ENCODE measurements around the gene TXNDC15. TPM values are rescaled to one million over a fixed set of nuclear protein-coding genes. Genes with fewer than 3 reads are reported as not detected.

The TXNDC15 gene
- polyA plus RNA-seq, 2 donors = 14.5 to 25.6 TPM

GRCh38 chr5:134938030-134938429 lies 63.9 kb downstream of the TXNDC15 start:
- no peaks in the 10 kb centered on the region for H3K27me3 ChIP-seq (ENCODE audit: control insufficient read depth in 1 of 2, insufficient read depth in 2 of 2, low read length in 2 of 2)
- no peak overlapping the region for H3K4me3 ChIP-seq (ENCODE audit: low read depth in 1 of 2, low read length in 2 of 2)
- H3K36me3 ChIP-seq (ENCODE audit: control insufficient read depth in 2 of 2, insufficient read depth in 2 of 2, low read length in 1 of 2) = peaks cover 3 to 8% of the 10 kb centered on the region in 2 donors
- no peaks in the 10 kb centered on the region for H3K4me1 ChIP-seq (ENCODE audit: control insufficient read depth in 2 of 2, insufficient read depth in 2 of 2, low read length in 1 of 2)
- no peaks in the 10 kb centered on the region for H3K9me3 ChIP-seq (ENCODE audit: control insufficient read depth in 2 of 2, insufficient read depth in 1 of 2, low read depth in 1 of 2, low read length in 1 of 2)
- WGBS, 2 donors = 89% methylated on average over 6 of the region's 6 CpGs
- no peak overlapping the region for H3K27ac ChIP-seq (ENCODE audit: low read depth in 2 of 2, low read length in 1 of 2)

DNA sequence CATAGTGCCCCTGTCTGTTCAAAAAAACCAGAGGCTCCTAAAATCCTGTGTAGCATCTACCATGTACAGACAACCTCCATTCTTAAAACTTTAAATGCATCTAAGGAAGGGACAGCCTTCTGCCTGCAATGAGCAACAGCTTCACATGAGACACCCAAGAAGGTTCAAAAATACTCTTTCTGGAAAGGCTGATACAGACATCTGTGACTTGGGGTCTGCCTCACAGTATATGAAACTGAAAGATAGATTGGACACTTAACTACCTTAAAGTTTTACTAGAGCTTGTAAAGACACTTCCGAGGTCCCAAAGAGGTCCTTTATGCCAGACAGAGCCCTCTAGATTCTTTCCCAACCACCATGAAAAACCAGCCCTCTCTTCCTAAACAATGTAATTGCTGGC lies 65.3 kb downstream of the TXNDC15 start:
- H3K4me3 ChIP-seq (ENCODE audit: low read depth in 1 of 2, low read length in 2 of 2) = no peak overlapping the region
- no peak overlapping the region for H3K27ac ChIP-seq (ENCODE audit: low read depth in 2 of 2, low read length in 1 of 2)
- H3K4me1 ChIP-seq (ENCODE audit: control insufficient read depth in 2 of 2, insufficient read depth in 2 of 2, low read length in 1 of 2) = no peaks in the 10 kb centered on the region
- H3K27me3 ChIP-seq (ENCODE audit: control insufficient read depth in 1 of 2, insufficient read depth in 2 of 2, low read length in 2 of 2) = no peaks in the 10 kb centered on the region
- H3K36me3 ChIP-seq (ENCODE audit: control insufficient read depth in 2 of 2, insufficient read depth in 2 of 2, low read length in 1 of 2) = peaks cover 3 to 8% of the 10 kb centered on the region in 2 donors
- WGBS, 2 donors = 95 to 98% methylated on average over 1 of the region's 1 CpG
- H3K9me3 ChIP-seq (ENCODE audit: control insufficient read depth in 2 of 2, insufficient read depth in 1 of 2, low read depth in 1 of 2, low read length in 1 of 2) = no peaks in the 10 kb centered on the region

- no peaks in the 10 kb centered on the region for H3K4me1 ChIP-seq (ENCODE audit: control insufficient read depth in 2 of 2, insufficient read depth in 2 of 2, low read length in 1 of 2)
- WGBS, 2 donors = 77 to 87% methylated on average over 1 of the region's 1 CpG
- no peak overlapping the region for H3K4me3 ChIP-seq (ENCODE audit: low read depth in 1 of 2, low read length in 2 of 2)
- peaks cover 0 to 3% of the 10 kb centered on the region in 2 donors for H3K36me3 ChIP-seq (ENCODE audit: control insufficient read depth in 2 of 2, insufficient read depth in 2 of 2, low read length in 1 of 2)
- H3K27me3 ChIP-seq (ENCODE audit: control insufficient read depth in 1 of 2, insufficient read depth in 2 of 2, low read length in 2 of 2) = no peaks in the 10 kb centered on the region
- H3K27ac ChIP-seq (ENCODE audit: low read depth in 2 of 2, low read length in 1 of 2) = no peak overlapping the region
- no peaks in the 10 kb centered on the region for H3K9me3 ChIP-seq (ENCODE audit: control insufficient read depth in 2 of 2, insufficient read depth in 1 of 2, low read depth in 1 of 2, low read length in 1 of 2)
Observed at GRCh38 chr5:134943547-134943946, 69.4 kb downstream of the TXNDC15 start.

DNA sequence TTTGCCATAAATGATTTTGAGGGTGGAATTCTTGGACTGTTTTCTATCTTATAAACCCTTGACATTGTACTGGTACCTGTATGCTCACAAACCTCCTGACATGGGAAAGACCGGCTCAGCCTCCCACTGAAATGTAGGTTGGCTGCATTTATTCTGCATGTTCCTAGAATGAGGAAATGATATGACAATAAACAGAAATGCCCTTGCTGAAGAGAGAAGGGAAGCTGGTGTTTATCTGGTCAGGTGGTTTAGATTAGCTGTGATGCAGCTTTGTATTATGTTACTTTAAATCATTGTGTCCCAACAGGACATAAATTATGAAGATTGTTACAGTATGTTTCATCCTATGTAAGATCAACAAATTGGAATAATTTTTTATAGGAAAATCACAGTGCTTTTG lies 70.5 kb downstream of the TXNDC15 start:
- H3K27ac ChIP-seq (ENCODE audit: low read depth in 2 of 2, low read length in 1 of 2) = no peak overlapping the region
- H3K9me3 ChIP-seq (ENCODE audit: control insufficient read depth in 2 of 2, insufficient read depth in 1 of 2, low read depth in 1 of 2, low read length in 1 of 2) = no peaks in the 10 kb centered on the region
- no peaks in the 10 kb centered on the region for H3K27me3 ChIP-seq (ENCODE audit: control insufficient read depth in 1 of 2, insufficient read depth in 2 of 2, low read length in 2 of 2)
- 82 to 83% methylated on average over 1 of the region's 1 CpG for WGBS, 2 donors
- no peak overlapping the region for H3K4me3 ChIP-seq (ENCODE audit: low read depth in 1 of 2, low read length in 2 of 2)
- no peaks in the 10 kb centered on the region for H3K36me3 ChIP-seq (ENCODE audit: control insufficient read depth in 2 of 2, insufficient read depth in 2 of 2, low read length in 1 of 2)
- peaks cover 0 to 4% of the 10 kb centered on the region in 2 donors for H3K4me1 ChIP-seq (ENCODE audit: control insufficient read depth in 2 of 2, insufficient read depth in 2 of 2, low read length in 1 of 2)

DNA sequence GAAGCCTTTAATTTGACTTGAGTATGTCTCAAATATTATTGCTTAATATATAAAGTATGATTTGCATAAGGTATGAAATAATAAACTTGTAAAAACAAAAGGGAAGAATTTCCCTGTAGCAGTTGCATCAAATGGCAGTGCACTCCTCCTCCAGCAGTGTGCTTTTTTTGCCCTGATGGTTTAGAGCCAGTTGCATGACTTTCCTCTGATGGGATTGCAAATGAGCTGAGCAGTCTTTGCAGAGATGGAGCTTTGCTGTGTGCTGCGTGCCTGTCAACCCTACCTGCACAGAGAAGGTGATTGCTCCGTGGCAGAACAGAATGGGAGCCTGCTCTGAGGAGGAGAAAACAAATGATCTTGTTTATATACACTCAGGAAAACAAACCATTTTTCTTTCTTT lies 70.9 kb downstream of the TXNDC15 start:
- 88 to 90% methylated on average over 2 of the region's 2 CpGs for WGBS, 2 donors
- no peak overlapping the region for H3K4me3 ChIP-seq (ENCODE audit: low read depth in 1 of 2, low read length in 2 of 2)
- H3K27me3 ChIP-seq (ENCODE audit: control insufficient read depth in 1 of 2, insufficient read depth in 2 of 2, low read length in 2 of 2) = no peaks in the 10 kb centered on the region
- peaks cover 0 to 4% of the 10 kb centered on the region in 2 donors for H3K4me1 ChIP-seq (ENCODE audit: control insufficient read depth in 2 of 2, insufficient read depth in 2 of 2, low read length in 1 of 2)
- H3K27ac ChIP-seq (ENCODE audit: low read depth in 2 of 2, low read length in 1 of 2) = no peak overlapping the region
- no peaks in the 10 kb centered on the region for H3K36me3 ChIP-seq (ENCODE audit: control insufficient read depth in 2 of 2, insufficient read depth in 2 of 2, low read length in 1 of 2)
- H3K9me3 ChIP-seq (ENCODE audit: control insufficient read depth in 2 of 2, insufficient read depth in 1 of 2, low read depth in 1 of 2, low read length in 1 of 2) = no peaks in the 10 kb centered on the region

DNA sequence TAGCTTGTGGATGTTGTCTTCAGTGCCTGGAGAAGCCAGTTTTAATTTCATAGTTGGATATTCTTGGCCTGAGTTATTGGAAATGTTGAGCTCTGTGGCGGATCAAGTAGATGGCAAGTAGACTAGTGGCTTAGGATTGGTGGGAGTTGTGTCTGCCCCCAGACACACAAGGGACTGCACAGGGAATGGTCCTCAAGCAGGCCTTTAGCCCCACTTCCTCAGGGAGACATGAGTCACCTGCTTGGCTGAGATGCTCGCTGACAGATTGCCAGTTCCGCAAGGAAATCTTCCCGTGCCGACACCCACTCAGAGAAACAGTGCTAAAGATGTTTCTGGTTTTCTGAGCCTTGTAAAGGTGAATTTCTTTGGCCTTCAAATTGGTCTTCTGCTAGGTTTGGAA lies 74.7 kb downstream of the TXNDC15 start:
- Histone ChIP-seq H3K36me3 (ENCODE audit: control insufficient read depth in 2 of 2, insufficient read depth in 2 of 2, low read length in 1 of 2) (no peaks in the 10 kb centered on the region), H3K27me3 (ENCODE audit: control insufficient read depth in 1 of 2, insufficient read depth in 2 of 2, low read length in 2 of 2) (no peaks in the 10 kb centered on the region), H3K9me3 (ENCODE audit: control insufficient read depth in 2 of 2, insufficient read depth in 1 of 2, low read depth in 1 of 2, low read length in 1 of 2) (no peaks in the 10 kb centered on the region), H3K4me1 (ENCODE audit: control insufficient read depth in 2 of 2, insufficient read depth in 2 of 2, low read length in 1 of 2) (peaks cover 0 to 4% of the 10 kb centered on the region in 2 donors), H3K27ac (ENCODE audit: low read depth in 2 of 2, low read length in 1 of 2) (no peak overlapping the region), H3K4me3 (ENCODE audit: low read depth in 1 of 2, low read length in 2 of 2) (no peak overlapping the region)
- WGBS, 2 donors = 49 to 61% methylated on average over 5 of the region's 5 CpGs

DNA sequence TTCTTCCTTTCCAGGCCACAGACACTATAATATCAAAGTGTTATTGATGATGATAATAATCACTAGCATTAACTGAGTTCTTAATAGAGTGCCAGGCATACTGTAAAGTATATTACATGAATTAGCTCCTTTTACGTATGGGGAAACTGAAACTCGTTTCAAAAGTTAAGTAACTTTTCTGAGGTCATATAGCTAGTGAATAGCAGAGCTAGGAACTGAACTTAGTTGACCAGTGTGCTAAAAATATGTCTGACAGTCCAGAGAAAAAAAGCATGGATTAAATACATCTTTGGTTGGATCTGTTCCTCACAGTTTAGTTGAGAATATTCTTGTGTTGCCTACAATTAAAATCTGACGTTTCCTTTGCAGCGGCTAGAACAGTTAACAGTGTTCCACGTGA lies 75.1 kb downstream of the TXNDC15 start:
- H3K27me3 ChIP-seq (ENCODE audit: control insufficient read depth in 1 of 2, insufficient read depth in 2 of 2, low read length in 2 of 2) = no peaks in the 10 kb centered on the region
- 56 to 68% methylated on average over 5 of the region's 5 CpGs for WGBS, 2 donors
- peaks cover 0 to 4% of the 10 kb centered on the region in 2 donors for H3K4me1 ChIP-seq (ENCODE audit: control insufficient read depth in 2 of 2, insufficient read depth in 2 of 2, low read length in 1 of 2)
- H3K27ac ChIP-seq (ENCODE audit: low read depth in 2 of 2, low read length in 1 of 2) = no peak overlapping the region
- H3K9me3 ChIP-seq (ENCODE audit: control insufficient read depth in 2 of 2, insufficient read depth in 1 of 2, low read depth in 1 of 2, low read length in 1 of 2) = no peaks in the 10 kb centered on the region
- H3K36me3 ChIP-seq (ENCODE audit: control insufficient read depth in 2 of 2, insufficient read depth in 2 of 2, low read length in 1 of 2) = no peaks in the 10 kb centered on the region
- no peak overlapping the region for H3K4me3 ChIP-seq (ENCODE audit: low read depth in 1 of 2, low read length in 2 of 2)

Other genes with a start within 250 kb of the TXNDC15 start
- 10 to 100 TPM; 34.8 to 39.9 TPM for gene SAR1B, start 241.5 kb upstream of the TXNDC15 start, polyA plus RNA-seq
- gene SEC24A, start 225.6 kb upstream of the TXNDC15 start, polyA plus RNA-seq = 1 to 10 TPM; 5.0 to 6.0 TPM
- gene CAMLG, start 135.8 kb upstream of the TXNDC15 start, polyA plus RNA-seq = 10 to 100 TPM; 22.9 to 25.6 TPM
- gene DDX46, start 115.6 kb upstream of the TXNDC15 start, polyA plus RNA-seq = 10 to 100 TPM; 16.2 TPM
- 10 to 100 TPM in 1 of 2 donors, 1 to 10 TPM in 1; 9.0 to 12.3 TPM for gene C5orf24, start 28.4 kb upstream of the TXNDC15 start, polyA plus RNA-seq
- 1 to 10 TPM; 5.7 to 6.0 TPM for gene PCBD2, start 30.8 kb downstream of the TXNDC15 start, polyA plus RNA-seq
- gene CATSPER3, start 93.5 kb downstream of the TXNDC15 start, polyA plus RNA-seq = under 1 TPM; 0.34 to 0.55 TPM
- gene PITX1, start 159.9 kb downstream of the TXNDC15 start, polyA plus RNA-seq = 100 to 1,000 TPM; 485 to 519 TPM